Adrenal gland (tissue), 5 donors: ENCODE data around the gene FAM216B.

Experiments used
- CTCF ChIP-seq, 6 experiments: fragments of 450-650 bp in 4 of 6; fragments of 200-600 bp in 2 of 6; sonication (generic) in 1 of 6; IDR thresholded peaks; 1 replicate in 5 of 6; 2 replicates in 1 of 6; pipeline versions ENCODE4 v1.5.1 to v1.8.0; 2016 to 2021; ENCODE audit warnings: antibody characterized with exemption in 6 of 6, mild to moderate bottlenecking in 2 of 6, moderate library complexity in 1 of 6
- POLR2A ChIP-seq, 2 donors: fragments of 450-650 bp; IDR thresholded peaks; one replicate each; pipeline ENCODE4 v1.6.1; 2017; ENCODE audit warnings: antibody characterized with exemption in 2 of 2, mild to moderate bottlenecking in 2 of 2, moderate library complexity in 1 of 2
- donor health status: DM: no; HTN: no; CAD: no.

DNA sequence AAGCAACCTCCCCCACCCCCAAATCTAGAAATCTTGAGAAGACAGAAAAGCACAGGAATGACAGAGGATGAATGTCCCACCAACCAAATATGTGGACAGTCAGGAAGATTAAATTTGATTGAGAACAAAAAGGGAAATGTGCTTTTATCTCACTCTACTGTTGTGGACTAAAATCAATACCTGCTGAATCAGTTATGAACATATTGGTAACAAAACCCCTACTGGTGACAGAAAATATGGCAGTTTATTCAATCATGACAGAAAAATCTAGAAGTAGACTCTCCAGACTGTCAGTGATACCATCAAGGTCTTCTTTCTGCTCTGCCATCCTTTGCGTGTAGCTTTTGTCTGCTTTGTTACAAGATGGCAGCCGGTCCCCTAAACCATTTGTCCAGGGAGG lies 35.2 kb downstream of the FAM216B start:
- TF ChIP-seq POLR2A (IDR thresholded peaks at IDR 0.05) (no peak), CTCF (IDR thresholded peaks at IDR 0.05) (no peak)
